ENCODE results near the gene NXPH1. TPM values are rescaled to one million over a fixed set of nuclear protein-coding genes. Genes with fewer than 3 reads are reported as not detected.
A peak's percentile ranks its signal among the peaks of the same experiment; 100 is the strongest.

NXPH1 gene
- total and polyA plus RNA-seq, 9 of the 15 experiments (the other 6 are each of a cell fraction or from before 2014, with no cell fraction given), result 0.16 TPM; not detected in 8

DNA sequence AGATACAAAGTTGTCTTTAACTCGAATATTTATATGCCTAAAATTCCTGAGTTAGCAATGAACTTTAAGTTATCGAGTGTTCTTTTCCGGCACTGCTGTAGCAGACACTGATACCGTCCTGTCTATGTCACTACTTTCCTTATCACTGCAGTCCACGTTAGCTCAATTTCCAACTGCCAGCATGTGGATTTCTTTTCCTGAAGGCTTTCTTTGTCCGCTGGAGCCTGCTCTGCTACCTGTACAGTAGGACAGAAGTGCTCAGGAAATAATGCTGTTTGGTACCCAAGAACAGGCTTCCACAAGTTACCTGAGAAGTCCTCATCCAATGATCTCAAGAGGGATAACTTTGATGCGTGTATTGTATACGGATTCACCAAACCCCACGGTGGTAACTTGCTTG is 329.4 kb downstream of the NXPH1 start:
- peak overlapping the region; percentile 54; the same call in 1 of the 2 replicates for H2AFZ ChIP-seq (ENCODE audit: low read depth, low read length)
- peak overlapping the region; percentile 44 for H3K4me3 ChIP-seq
- no peaks in the 10 kb centered on the region for H3K27me3 ChIP-seq (ENCODE audit: control insufficient read depth in 2 of 2, insufficient read depth in 2 of 2, low read length in 2 of 2)
- H3K27ac ChIP-seq (ENCODE audit: extremely low read depth, low read depth, low read length), result peak overlapping the region; percentile 97
- no peaks in the 10 kb centered on the region for H4K20me1 ChIP-seq (replicated peaks; ENCODE audit: control insufficient read depth, insufficient read depth, low read length)
- no TSS peak for BruUV-seq (replicated peaks)
- H3K4me2 ChIP-seq (ENCODE audit: insufficient read depth, low read length), result peak overlapping the region; percentile 84
- peaks cover 48% of the 10 kb centered on the region for H3K79me2 ChIP-seq (ENCODE audit: control insufficient read depth, insufficient read depth, low read length)
- H3K9me1 ChIP-seq (ENCODE audit: control insufficient read depth, insufficient read depth, low read length), result no peaks in the 10 kb centered on the region
- intact Hi-C loops (cut with micrococcal nuclease), result no loop called here
- ATAC-seq (peak; percentile 86), FAIRE-seq (peak; percentile 96), DNase-seq (ENCODE audit: extremely low read depth in 1 of 4, low spot score in 3 of 4) (peak; percentile 37 to 89 (median 56))
- H3K36me3 ChIP-seq (ENCODE audit: control insufficient read depth, insufficient read depth, low read length), result peaks cover 3% of the 10 kb centered on the region; the same call in 1 of the 3 replicates
- in situ Hi-C loops (cut with MboI), result no loop called here
- H3K4me1 ChIP-seq (replicated peaks in 1 of 2; ENCODE audit: control insufficient read depth in 2 of 2, insufficient read depth in 2 of 2, low read length in 2 of 2), result peaks cover 0 to 10% of the 10 kb centered on the region in 2 experiments; a peak in 2 of 5 replicates
- WGBS (ENCODE audit: insufficient coverage, low coverage, missing lambda C conversion rate), result under 1% methylated on average over 9 of the region's 9 CpGs
- peak overlapping the region; percentile 11 to 82; a peak in 3 of 4 replicates for H3K9ac ChIP-seq (ENCODE audit: insufficient read depth in 1 of 2, low read depth in 2 of 2, low read length in 2 of 2)
- no peaks in the 10 kb centered on the region for H3K9me3 ChIP-seq (replicated peaks; ENCODE audit: control insufficient read depth, insufficient read depth, low read depth, low read length)
- POLR2A ChIA-PET, result interaction anchor here (0.7 to 1.0 kb wide), 3 partner anchors 10 to 21 kb away, joined by 3 read pairs; no protein-coding TSS in a partner anchor
- CTCF ChIA-PET (ENCODE audit: low intra/inter-chr PET ratio), result no interaction called here
- TF ChIP-seq FIP1L1 (IDR thresholded peaks at IDR 0.05; ENCODE audit: low read depth, low read length, poor library complexity, severe bottlenecking) (no peak), HMG20A (CRISPR knock-in tag; conservative IDR thresholded peaks at IDR 0.05) (no peak), STAT5A (IDR thresholded peaks at IDR 0.05; ENCODE audit: borderline replicate concordance, low read length) (peak; percentile 85), RUNX1 (IDR thresholded peaks at IDR 0.05; ENCODE audit: low read depth) (no peak), NRF1 (conservative IDR thresholded peaks at IDR 0.05 in 1 of 2, IDR thresholded peaks at IDR 0.05 in 1 of 2) (no peak), E2F5 (CRISPR knock-in tag; IDR thresholded peaks at IDR 0.05) (no peak), SAFB (IDR thresholded peaks at IDR 0.05; ENCODE audit: borderline replicate concordance, low read depth, low read length) (no peak), CCAR2 (IDR thresholded peaks at IDR 0.05; ENCODE audit: low read depth, low read length) (no peak), ZSCAN32 (CRISPR knock-in tag; IDR thresholded peaks at IDR 0.05) (no peak), ZNF695 (CRISPR knock-in tag; IDR thresholded peaks at IDR 0.05) (no peak), CREB3 (tag; conservative IDR thresholded peaks at IDR 0.05; ENCODE audit: low read depth) (no peak), DNMT1 (IDR thresholded peaks at IDR 0.05) (no peak), ZBTB33 (CRISPR knock-in tag; IDR thresholded peaks at IDR 0.05) (no peak), MXI1 (IDR thresholded peaks at IDR 0.05; ENCODE audit: low read depth, low read length) (no peak)
- TF ChIP-seq, protein P1, sequence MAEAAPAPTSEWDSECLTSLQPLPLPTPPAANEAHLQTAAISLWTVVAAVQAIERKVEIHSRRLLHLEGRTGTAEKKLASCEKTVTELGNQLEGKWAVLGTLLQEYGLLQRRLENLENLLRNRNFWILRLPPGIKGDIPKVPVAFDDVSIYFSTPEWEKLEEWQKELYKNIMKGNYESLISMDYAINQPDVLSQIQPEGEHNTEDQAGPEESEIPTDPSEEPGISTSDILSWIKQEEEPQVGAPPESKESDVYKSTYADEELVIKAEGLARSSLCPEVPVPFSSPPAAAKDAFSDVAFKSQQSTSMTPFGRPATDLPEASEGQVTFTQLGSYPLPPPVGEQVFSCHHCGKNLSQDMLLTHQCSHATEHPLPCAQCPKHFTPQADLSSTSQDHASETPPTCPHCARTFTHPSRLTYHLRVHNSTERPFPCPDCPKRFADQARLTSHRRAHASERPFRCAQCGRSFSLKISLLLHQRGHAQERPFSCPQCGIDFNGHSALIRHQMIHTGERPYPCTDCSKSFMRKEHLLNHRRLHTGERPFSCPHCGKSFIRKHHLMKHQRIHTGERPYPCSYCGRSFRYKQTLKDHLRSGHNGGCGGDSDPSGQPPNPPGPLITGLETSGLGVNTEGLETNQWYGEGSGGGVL (CRISPR knock-in tag; IDR thresholded peaks at IDR 0.05), result no peak
- TF ChIP-seq, protein P2, sequence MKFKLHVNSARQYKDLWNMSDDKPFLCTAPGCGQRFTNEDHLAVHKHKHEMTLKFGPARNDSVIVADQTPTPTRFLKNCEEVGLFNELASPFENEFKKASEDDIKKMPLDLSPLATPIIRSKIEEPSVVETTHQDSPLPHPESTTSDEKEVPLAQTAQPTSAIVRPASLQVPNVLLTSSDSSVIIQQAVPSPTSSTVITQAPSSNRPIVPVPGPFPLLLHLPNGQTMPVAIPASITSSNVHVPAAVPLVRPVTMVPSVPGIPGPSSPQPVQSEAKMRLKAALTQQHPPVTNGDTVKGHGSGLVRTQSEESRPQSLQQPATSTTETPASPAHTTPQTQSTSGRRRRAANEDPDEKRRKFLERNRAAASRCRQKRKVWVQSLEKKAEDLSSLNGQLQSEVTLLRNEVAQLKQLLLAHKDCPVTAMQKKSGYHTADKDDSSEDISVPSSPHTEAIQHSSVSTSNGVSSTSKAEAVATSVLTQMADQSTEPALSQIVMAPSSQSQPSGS (CRISPR knock-in tag; IDR thresholded peaks at IDR 0.05), result no peak
